ENCODE data around the gene CASP10. TPM values are rescaled to one million over a fixed set of nuclear protein-coding genes. Genes with fewer than 3 reads are reported as not detected.

The CASP10 gene
- total and polyA plus RNA-seq, 2 of the 13 experiments (the other 11 are each of a cell fraction or from before 2014, with no cell fraction given), result 22.2 to 23.8 TPM

DNA sequence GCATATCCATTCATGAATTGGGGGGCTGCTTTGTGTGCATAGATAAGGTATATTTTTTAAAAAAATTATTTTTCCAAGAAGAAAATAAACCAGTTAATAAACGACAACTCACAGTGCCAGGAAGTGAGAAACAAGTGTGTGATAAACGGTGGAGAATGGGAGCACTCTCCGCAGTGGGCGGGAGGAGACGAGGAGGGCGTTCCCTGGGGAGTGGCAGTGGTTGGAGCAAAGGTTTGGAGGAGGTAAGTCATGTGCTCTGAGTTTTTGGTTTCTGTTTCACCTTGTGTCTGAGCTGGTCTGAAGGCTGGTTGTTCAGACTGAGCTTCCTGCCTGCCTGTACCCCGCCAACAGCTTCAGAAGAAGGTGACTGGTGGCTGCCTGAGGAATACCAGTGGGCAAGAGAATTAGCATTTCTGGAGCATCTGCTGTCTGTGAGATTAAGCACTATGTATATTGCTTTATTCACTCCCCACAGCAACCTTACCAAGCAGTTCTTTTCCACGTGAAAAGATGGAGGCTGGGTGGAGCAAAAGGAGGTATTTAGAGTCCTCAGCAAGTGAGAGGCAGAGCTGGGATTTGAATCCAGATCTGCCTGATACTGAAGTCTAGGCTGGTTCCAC is 50.4 kb downstream of the CASP10 start (continued):
- TF ChIP-seq, protein P1, sequence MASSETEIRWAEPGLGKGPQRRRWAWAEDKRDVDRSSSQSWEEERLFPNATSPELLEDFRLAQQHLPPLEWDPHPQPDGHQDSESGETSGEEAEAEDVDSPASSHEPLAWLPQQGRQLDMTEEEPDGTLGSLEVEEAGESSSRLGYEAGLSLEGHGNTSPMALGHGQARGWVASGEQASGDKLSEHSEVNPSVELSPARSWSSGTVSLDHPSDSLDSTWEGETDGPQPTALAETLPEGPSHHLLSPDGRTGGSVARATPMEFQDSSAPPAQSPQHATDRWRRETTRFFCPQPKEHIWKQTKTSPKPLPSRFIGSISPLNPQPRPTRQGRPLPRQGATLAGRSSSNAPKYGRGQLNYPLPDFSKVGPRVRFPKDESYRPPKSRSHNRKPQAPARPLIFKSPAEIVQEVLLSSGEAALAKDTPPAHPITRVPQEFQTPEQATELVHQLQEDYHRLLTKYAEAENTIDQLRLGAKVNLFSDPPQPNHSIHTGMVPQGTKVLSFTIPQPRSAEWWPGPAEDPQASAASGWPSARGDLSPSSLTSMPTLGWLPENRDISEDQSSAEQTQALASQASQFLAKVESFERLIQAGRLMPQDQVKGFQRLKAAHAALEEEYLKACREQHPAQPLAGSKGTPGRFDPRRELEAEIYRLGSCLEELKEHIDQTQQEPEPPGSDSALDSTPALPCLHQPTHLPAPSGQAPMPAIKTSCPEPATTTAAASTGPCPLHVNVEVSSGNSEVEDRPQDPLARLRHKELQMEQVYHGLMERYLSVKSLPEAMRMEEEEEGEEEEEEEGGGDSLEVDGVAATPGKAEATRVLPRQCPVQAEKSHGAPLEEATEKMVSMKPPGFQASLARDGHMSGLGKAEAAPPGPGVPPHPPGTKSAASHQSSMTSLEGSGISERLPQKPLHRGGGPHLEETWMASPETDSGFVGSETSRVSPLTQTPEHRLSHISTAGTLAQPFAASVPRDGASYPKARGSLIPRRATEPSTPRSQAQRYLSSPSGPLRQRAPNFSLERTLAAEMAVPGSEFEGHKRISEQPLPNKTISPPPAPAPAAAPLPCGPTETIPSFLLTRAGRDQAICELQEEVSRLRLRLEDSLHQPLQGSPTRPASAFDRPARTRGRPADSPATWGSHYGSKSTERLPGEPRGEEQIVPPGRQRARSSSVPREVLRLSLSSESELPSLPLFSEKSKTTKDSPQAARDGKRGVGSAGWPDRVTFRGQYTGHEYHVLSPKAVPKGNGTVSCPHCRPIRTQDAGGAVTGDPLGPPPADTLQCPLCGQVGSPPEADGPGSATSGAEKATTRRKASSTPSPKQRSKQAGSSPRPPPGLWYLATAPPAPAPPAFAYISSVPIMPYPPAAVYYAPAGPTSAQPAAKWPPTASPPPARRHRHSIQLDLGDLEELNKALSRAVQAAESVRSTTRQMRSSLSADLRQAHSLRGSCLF (CRISPR knock-in tag; IDR thresholded peaks at IDR 0.05; ENCODE audit: borderline replicate concordance), result no peak
- TF ChIP-seq NBN (conservative IDR thresholded peaks at IDR 0.05) (no peak), CHD2 (IDR thresholded peaks at IDR 0.05; ENCODE audit: low read depth, low read length) (no peak), ZNF766 (CRISPR knock-in tag; IDR thresholded peaks at IDR 0.05; ENCODE audit: borderline replicate concordance) (no peak), ZKSCAN8 (CRISPR knock-in tag; IDR thresholded peaks at IDR 0.05; ENCODE audit: borderline replicate concordance) (no peak), ZNF879 (CRISPR knock-in tag; IDR thresholded peaks at IDR 0.05) (no peak), ZNF292 (CRISPR knock-in tag; IDR thresholded peaks at IDR 0.05; ENCODE audit: borderline replicate concordance, low read depth) (no peak), MXD4 (CRISPR knock-in tag; IDR thresholded peaks at IDR 0.05) (peak; percentile 91), CAMTA2 (CRISPR knock-in tag; IDR thresholded peaks at IDR 0.05; ENCODE audit: borderline replicate concordance) (no peak), HOXD1 (CRISPR knock-in tag; IDR thresholded peaks at IDR 0.05) (no peak), ZNF530 (CRISPR knock-in tag; IDR thresholded peaks at IDR 0.05; ENCODE audit: low read depth) (no peak), SIN3A (IDR thresholded peaks at IDR 0.05; ENCODE audit: borderline replicate concordance, low read depth, low read length) (peak; percentile 96), ZNF816 (CRISPR knock-in tag; IDR thresholded peaks at IDR 0.05; ENCODE audit: borderline replicate concordance) (no peak), ZNF350 (CRISPR knock-in tag; IDR thresholded peaks at IDR 0.05; ENCODE audit: borderline replicate concordance, low read depth) (peak; percentile 14; the same call in 1 of the 2 replicates), ZBTB3 (CRISPR knock-in tag; IDR thresholded peaks at IDR 0.05; ENCODE audit: borderline replicate concordance, low read depth) (no peak), U2AF2 (IDR thresholded peaks at IDR 0.05; ENCODE audit: low read depth, low read length) (no peak), ZNF34 (CRISPR knock-in tag; IDR thresholded peaks at IDR 0.05; ENCODE audit: borderline replicate concordance) (no peak)
- TF ChIP-seq, protein P2, sequence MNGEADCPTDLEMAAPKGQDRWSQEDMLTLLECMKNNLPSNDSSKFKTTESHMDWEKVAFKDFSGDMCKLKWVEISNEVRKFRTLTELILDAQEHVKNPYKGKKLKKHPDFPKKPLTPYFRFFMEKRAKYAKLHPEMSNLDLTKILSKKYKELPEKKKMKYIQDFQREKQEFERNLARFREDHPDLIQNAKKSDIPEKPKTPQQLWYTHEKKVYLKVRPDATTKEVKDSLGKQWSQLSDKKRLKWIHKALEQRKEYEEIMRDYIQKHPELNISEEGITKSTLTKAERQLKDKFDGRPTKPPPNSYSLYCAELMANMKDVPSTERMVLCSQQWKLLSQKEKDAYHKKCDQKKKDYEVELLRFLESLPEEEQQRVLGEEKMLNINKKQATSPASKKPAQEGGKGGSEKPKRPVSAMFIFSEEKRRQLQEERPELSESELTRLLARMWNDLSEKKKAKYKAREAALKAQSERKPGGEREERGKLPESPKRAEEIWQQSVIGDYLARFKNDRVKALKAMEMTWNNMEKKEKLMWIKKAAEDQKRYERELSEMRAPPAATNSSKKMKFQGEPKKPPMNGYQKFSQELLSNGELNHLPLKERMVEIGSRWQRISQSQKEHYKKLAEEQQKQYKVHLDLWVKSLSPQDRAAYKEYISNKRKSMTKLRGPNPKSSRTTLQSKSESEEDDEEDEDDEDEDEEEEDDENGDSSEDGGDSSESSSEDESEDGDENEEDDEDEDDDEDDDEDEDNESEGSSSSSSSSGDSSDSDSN (CRISPR knock-in tag; IDR thresholded peaks at IDR 0.05), result no peak
- TF ChIP-seq, protein P3, sequence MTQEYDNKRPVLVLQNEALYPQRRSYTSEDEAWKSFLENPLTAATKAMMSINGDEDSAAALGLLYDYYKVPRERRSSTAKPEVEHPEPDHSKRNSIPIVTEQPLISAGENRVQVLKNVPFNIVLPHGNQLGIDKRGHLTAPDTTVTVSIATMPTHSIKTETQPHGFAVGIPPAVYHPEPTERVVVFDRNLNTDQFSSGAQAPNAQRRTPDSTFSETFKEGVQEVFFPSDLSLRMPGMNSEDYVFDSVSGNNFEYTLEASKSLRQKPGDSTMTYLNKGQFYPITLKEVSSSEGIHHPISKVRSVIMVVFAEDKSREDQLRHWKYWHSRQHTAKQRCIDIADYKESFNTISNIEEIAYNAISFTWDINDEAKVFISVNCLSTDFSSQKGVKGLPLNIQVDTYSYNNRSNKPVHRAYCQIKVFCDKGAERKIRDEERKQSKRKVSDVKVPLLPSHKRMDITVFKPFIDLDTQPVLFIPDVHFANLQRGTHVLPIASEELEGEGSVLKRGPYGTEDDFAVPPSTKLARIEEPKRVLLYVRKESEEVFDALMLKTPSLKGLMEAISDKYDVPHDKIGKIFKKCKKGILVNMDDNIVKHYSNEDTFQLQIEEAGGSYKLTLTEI (CRISPR knock-in tag; conservative IDR thresholded peaks at IDR 0.05), result no peak

Measured in HepG2 (cell line).